Ramos (cell line): ENCODE measurements around the gene GATAD2A.

Experiments
- in situ Hi-C: fragments of 300-500 bp; cut with MboI; formaldehyde crosslinking; loops from one replicate; pipeline ENCODE4 v1.14.3; 2022; ENCODE audit warnings: low sequenced_read_pairs; ENCODE audit not compliant: unreplicated experiment

The GATAD2A gene

GRCh38 chr19:19417628-19418245, 12.3 kb downstream of the GATAD2A start:
- in situ Hi-C loops: no loop called here

- in situ Hi-C loops: no loop called here
Measured at GRCh38 chr19:19418555-19419260, 13.2 kb downstream of the GATAD2A start.

GRCh38 chr19:19420570-19421298, 15.3 kb downstream of the GATAD2A start:
- in situ Hi-C loops: no loop called here

- in situ Hi-C loops: no loop called here
Measured at GRCh38 chr19:19421299-19421696, 15.8 kb downstream of the GATAD2A start.

DNA sequence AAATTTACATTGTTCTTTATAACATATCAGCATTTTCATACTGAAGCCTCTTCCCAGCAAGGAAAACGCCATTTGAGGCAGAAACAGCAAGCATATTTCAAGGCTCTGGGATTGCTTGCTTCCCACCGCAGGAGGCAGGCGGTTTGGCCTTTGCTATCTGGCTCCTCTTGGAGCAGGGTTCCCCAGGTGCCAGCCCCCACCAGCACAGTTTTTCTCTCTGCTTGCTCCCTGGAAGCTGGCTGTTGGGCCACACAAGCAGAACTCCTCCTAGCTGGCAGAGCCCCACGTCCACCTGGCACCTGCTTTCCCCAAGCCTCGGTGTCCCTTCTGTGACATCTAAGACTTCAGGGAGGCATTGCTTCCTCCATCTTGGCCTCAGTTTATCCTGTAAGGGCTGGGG, 16.7 kb downstream of the GATAD2A start:
- in situ Hi-C loops: no loop called here

DNA sequence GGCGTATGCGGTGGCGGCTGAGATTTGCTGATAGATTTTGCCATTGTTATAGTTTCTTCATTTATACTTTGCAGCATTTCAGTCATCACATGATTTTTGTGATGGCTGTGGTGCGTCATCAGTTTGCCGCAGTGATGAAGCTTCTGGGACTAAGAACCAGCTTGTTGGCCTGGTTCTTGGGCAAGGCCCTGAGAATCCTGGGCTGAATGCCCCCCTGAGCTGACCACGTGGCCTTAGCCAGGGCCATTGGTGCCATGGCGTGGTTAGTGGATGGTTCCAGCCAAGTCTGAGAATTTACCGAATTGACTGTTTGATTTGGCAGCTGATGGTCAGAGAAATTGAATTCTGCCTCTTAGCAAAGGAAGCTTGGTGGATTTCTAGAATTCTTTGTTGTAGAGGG, 17.8 kb downstream of the GATAD2A start:
- in situ Hi-C loops: no loop called here

- in situ Hi-C loops: no loop called here
Measured at GRCh38 chr19:19425170-19425875, 19.8 kb downstream of the GATAD2A start.

GRCh38 chr19:19426216-19426615, 20.7 kb downstream of the GATAD2A start:
- in situ Hi-C loops: no loop called here

DNA sequence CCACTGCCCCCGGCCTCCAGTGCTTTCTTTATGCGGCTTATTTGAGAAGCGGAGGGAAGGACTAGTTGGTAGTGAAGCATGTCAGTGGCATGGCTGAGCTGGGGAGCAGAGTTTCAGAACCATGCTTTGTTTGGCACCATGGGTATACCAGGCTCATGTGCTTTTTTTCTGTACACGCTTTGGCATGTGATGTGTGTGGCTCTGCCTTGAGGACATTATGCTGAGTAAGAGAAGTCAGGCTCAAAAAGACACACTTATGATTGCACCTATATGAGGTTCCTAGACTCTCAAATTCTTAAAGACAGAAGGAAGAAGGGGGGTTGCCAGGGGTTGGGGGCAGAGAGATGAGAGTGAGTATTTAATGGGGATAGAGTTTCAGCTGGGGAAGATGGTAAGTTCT, 21.3 kb downstream of the GATAD2A start:
- in situ Hi-C loops: no loop called here

- in situ Hi-C loops: no loop called here
Measured at GRCh38 chr19:19427302-19427701, 21.8 kb downstream of the GATAD2A start.

DNA sequence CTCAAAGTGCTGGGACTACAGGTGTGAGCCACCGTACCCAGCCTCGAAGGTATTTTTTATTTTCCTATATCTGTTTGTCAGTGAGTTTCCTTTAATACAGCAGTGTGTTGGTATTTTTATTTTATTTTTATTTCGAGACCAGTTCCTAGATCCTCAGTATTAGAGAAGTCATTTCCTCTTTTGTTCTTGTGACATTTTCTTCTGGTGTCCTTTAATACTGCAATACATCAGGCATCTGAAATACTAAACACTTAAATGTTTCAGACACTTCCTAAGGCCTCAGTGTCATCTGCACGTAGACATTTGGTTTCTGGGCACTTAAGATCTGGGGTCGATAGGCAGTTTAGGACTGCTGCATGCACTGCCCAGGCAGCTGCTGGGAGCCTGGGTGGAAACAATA, 22.5 kb downstream of the GATAD2A start:
- in situ Hi-C loops: no loop called here

DNA sequence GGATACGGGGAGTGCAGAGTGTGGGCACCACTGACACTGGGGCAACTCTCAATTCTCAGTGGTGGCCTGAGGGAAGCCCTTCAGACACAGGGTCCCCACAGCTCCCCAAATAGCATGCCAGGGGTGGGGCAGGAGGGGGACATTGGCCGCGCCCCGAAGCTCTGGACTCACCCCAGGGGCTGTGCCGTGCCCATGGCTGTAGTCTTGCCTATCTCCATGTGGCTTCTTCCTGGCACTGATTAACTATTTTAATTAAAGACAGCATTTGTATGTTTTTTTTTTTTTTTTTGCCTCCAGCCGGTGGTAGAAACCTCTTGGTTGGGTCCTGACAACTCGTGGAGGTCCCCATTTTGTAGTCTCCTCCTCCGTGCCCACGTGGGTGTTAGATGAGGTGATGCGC, 23.3 kb downstream of the GATAD2A start:
- in situ Hi-C loops: no loop called here

DNA sequence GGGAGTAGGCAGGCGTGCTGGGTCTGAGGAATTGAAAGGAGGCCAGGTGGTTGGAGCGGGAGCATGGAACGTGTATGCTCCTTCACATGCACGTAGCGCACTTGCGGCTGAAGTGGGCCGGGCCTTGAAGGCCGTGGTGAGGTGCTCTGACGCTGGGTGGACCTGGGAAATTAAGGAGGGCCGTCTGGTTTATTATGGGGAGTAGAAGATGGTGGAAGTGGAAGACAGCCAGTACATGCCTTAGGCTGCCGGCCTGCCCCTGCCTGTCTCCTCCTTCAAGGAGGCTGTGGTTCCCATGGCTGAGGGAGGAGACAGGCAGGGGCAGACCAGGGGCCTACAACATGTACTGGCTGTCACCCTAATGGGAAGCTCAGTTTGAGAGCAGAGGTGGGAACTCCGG, 23.9 kb downstream of the GATAD2A start:
- in situ Hi-C loops: no loop called here

DNA sequence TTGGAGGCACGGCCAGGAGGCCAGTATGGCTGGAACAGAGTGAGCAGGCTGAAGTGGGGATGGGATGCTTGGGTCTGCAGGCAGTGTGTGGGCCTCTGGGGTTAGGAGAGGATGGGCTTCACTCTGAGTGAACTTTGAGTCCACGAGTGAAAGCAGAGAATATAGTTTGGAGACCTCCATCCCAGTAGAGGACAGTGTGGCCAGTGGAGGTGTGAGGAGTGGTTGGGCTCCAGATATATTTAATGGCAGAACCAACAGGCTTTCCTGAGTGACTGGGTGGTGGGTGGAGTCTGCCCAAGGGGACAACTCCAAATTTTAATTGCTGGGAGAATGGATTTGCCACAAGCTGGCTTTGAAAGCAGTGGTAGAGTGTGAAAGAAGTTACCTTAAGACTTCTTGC, 27.3 kb downstream of the GATAD2A start:
- in situ Hi-C loops: no loop called here

DNA sequence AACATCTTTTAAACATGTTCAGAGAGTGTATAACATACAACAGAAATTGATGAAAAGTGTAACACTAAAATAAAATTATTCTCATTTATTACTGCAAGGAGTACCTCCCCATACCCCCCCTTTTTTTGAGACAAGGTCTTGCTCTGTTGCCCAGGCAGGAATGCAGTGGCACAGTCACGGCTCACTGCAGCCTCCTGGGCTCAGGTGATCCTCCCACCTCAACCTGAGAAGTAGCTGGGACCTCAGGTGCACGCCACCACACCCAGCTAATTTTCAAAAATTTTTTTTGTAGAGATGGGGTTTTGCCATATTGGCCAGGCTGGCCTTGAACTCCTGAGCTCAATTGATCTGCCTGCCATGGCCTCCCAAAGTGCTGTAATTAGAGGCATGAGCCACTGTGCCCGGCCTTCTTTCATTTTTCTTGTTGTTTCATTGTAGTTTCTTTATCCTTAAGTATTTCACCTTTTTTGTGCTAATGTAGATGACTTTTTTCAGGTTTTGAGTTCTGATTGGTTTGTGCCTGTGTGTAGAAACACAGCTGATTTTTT, 28.3 kb downstream of the GATAD2A start:
- in situ Hi-C loops: no loop called here

GRCh38 chr19:19434483-19435045, 29.1 kb downstream of the GATAD2A start:
- in situ Hi-C loops: no loop called here

DNA sequence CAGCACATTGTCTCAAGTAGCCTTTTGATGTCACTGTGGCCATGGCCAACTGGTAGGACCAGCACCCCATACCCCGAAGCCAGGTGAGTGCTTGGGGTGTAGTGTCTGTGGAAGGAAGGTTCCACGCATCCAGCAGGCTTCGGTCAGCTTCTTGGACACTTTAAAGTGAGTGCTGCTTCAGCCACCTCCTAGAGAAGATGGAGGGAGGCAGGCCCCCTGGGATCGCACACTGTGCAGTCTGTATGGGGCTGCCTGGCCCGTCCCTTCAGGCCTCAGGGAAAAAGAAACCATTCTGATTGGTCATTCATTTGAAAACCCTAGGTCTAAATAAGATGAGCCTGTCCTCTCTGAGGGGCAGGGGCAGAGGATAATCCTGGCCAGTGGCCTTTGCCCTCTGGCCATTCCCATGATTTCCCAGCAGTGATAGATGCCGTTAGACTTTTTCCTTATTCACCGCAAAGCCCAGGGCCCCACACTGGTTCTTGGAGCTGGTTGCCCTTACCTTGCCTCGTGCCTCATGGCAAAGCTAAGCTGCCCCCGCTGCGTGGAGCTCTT, 30.7 kb downstream of the GATAD2A start:
- in situ Hi-C loops: no loop called here

DNA sequence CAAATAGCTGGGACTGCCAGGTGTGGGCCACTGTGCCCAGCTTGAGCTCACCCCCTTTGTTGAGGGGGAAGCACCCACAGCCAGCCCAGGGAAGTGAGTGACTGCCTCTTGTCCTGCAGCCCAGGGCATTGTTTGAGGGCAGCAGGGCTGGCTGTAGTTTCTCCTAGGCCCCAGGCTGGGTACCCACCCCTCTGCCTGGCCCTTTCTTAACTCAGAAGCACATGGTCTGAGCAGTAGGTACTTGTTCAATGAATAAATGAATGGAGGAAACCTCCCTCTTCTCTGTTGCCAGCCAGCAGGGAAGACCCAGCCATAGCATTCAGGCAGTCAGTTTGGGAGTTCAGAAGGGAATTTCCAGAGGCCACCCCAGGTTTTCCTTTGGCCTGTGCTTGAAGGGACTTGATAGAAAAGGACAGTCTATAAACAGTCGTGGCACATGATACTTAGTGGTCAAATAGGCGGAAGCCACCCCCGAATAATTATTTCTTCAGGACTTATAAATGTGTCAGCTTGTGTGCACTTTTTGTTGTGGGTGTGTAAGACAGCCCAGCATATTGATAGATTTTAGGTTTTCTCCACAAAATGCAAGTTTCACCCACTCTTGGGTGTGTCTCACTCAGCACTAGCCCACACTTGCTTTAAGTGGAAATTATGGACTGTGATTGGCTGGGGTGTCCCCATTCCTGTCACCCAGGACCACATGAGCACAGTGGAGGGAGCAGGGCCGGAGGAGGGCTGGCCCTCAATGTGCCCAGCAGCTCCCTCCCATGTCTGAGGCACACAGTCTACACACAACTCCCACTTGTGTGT, 33.1 kb downstream of the GATAD2A start:
- in situ Hi-C loops: no loop called here

GRCh38 chr19:19439176-19439482, 33.7 kb downstream of the GATAD2A start:
- in situ Hi-C loops: no loop called here
